ENCODE results near the gene ALDH3B2. TPM values are rescaled to one million over a fixed set of nuclear protein-coding genes. Genes with fewer than 3 reads are reported as not detected.
"Not testable (repeated sequence)": the region's sequence is repeated elsewhere in the genome, so short reads cannot be mapped to it uniquely, and the experiment has no call there.

ALDH3B2 gene
- total and polyA plus RNA-seq, 8 donors, result 0.89 to 23.5 TPM; not detected in 6

DNA sequence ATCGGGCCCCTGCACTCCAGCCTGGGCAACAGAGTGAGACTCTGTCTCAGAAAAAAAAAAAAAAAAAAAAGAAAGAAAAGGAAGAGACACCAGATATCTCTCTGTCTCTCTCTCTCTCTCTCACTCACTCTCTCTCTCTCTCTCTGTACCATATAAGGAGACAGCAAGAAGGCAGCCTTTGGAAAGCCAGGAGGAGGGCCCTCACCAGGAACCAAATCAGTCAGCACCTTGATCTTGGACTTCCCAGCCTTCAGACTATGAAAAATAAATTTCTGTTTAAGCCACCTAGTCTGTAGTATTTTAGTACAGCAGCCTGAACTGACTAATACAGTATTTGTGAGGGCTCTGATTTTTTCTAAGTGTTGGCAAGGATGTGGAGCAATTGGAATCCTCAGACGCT, 13.6 kb upstream of the ALDH3B2 start:
- H3K27ac ChIP-seq, result no peak overlapping the region
- no peaks in the 10 kb centered on the region for H3K36me3 ChIP-seq
- H3K27me3 ChIP-seq, result peaks cover 0 to 25% (median 0%) of the 10 kb centered on the region in 3 donors
- DNase-seq, result no peak
- 80 to 94% (median 88%) methylated on average over 2 of the region's 2 CpGs for WGBS, 5 donors
- intact Hi-C loops (cut with DNase I; ENCODE audit: low total_unique reads), result no loop called here
- no peak for TF ChIP-seq POLR2AphosphoS5 (IDR thresholded peaks at IDR 0.05)
- no peak for TF ChIP-seq EP300 (IDR thresholded peaks at IDR 0.05)
- TF ChIP-seq, protein P1, sequence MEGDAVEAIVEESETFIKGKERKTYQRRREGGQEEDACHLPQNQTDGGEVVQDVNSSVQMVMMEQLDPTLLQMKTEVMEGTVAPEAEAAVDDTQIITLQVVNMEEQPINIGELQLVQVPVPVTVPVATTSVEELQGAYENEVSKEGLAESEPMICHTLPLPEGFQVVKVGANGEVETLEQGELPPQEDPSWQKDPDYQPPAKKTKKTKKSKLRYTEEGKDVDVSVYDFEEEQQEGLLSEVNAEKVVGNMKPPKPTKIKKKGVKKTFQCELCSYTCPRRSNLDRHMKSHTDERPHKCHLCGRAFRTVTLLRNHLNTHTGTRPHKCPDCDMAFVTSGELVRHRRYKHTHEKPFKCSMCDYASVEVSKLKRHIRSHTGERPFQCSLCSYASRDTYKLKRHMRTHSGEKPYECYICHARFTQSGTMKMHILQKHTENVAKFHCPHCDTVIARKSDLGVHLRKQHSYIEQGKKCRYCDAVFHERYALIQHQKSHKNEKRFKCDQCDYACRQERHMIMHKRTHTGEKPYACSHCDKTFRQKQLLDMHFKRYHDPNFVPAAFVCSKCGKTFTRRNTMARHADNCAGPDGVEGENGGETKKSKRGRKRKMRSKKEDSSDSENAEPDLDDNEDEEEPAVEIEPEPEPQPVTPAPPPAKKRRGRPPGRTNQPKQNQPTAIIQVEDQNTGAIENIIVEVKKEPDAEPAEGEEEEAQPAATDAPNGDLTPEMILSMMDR (IDR thresholded peaks at IDR 0.05), result no peak
- TF ChIP-seq POLR2A (IDR thresholded peaks at IDR 0.05), result no peak
- no peaks in the 10 kb centered on the region for H3K4me1 ChIP-seq
- no peak overlapping the region for H3K4me3 ChIP-seq
- no peaks in the 10 kb centered on the region for H3K9me3 ChIP-seq

DNA sequence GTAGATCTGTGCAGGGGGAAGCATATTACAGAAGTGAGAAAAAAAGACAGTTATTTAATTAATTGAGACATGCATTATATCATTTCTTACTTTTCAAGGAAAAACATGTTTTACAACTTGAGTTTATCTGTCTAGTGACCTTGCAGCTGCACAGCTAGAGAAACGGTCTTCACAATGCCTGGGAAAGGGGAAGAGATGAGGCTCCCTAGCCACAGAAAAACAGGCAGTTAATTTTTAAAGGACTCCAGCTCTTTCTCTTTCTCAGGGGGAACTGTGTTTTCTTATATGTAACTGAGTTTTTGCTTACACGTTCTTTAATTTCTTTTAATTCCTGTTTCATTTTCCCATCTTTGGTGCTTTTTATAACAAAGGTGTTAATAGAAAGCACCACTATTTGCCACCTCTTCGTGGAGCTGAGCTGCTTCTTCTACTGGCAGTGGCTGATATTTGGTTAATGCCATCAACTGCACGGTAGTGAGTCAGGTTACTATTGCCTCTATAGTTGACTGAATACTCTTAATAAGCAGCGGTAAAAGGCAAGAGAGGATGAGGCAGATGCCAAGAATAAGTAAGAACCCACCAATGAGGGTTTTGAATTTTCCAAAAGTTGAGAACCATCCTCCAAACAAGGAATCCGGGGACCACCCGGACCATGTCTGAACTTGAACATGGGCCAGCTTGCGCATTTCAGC, 11.4 kb upstream of the ALDH3B2 start:
- H3K4me3 ChIP-seq; DNase-seq; H3K27ac ChIP-seq; H3K9me3 ChIP-seq; H3K36me3 ChIP-seq; intact Hi-C loops (cut with DNase I; ENCODE audit: low total_unique reads): not testable (repeated sequence)
- 43 to 58% (median 55%) methylated on average over 8 of the region's 8 CpGs for WGBS, 5 donors
- Histone ChIP-seq H3K4me1 (peaks cover 0 to 12% (median 7%) of the 10 kb centered on the region in 4 donors), H3K27me3 (peaks cover 0 to 25% (median 0%) of the 10 kb centered on the region in 3 donors)

DNA sequence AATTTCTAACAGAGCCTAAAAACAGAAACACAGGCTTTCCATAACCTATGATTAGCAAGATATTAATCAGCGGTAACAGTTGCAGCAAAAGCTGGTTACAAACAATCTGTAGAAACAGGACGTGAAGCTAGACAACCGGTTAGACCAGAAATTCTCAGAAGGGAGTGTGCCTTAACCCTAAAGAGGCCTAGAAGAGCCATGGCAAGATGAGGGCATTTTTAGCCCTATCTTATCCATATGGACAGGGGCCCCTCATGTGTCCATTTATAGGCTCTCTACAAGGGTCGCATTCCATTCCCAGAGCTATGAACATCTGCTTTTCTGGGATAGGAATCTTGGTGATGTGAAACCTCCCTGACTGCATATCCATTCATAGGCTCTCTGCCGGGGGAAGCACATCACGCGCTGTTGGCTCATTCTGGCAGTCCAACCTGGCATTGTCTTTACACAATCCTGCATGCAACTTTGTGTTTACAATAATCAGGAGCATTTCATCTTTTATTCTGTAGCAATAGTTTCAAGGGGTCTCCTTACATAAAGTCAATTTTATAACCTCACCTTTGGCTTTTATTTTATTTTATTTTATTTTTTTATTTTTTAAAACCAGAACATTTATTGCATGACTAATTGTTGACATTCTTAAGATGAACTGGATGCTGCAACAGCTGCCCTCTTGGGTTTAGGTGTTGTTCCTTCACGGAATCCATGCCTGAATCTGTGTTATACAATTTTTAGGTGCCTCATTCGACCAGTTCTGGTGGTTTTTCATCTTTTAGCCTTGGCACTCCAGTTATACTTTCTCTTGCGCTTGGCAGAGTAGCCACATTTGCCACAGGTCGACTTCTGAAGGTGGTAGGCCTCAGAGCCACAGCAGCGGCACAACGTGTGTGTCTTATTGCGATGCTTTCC, 8.0 kb upstream of the ALDH3B2 start:
- intact Hi-C loops (cut with DNase I; ENCODE audit: low total_unique reads); H3K36me3 ChIP-seq; H3K4me3 ChIP-seq; H3K27ac ChIP-seq; H3K9me3 ChIP-seq: not testable (repeated sequence)
- Histone ChIP-seq H3K27me3 (peaks cover 0 to 11% (median 0%) of the 10 kb centered on the region in 3 donors), H3K4me1 (peaks cover 0 to 12% (median 7%) of the 10 kb centered on the region in 4 donors)
- TF ChIP-seq POLR2AphosphoS5 (IDR thresholded peaks at IDR 0.05), result peak in 1 of 3 donors; percentile 28
- 57 to 69% (median 63%) methylated on average over 14 of the region's 14 CpGs for WGBS, 5 donors
- peak in 1 of 2 donors; percentile 30 for DNase-seq

DNA sequence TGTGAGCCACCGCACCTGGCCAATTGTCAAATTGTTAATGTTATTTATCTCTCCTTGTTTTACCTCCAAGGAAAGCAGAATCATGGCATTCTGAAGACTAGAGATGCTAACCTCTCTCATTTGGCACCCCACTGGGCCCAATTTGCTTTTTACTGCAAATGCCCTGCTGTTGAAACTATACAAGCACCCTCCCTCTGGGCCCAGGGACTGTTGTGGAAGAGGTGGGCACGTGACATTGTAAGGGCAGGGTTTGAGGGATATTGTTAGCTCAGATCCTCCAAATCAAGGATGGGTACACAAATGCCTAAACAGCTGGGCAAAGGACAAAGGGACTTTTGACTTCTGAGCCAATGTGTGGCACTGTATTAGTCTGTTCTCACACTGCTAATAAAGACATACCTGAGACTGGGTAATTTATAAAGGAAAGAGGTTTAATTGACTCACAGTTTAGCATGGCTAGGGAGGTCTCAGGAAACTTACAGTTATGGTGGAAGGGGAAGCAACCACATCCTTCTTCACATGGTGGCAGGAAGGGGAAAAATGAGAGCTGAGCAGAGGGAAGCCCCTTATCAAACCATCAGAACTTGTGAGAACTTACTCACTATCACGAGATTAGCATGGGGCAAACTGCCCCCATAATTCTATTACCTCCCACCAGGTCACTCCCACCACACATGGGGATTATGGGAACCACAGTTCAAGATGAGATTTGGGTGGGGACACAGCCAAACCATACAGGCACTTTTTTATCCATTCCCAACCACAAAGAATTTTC, 6.5 kb upstream of the ALDH3B2 start:
- Histone ChIP-seq H3K4me1 (peaks cover 0 to 12% (median 7%) of the 10 kb centered on the region in 4 donors), H3K9me3 (no peaks in the 10 kb centered on the region), H3K27ac (no peak overlapping the region), H3K36me3 (no peaks in the 10 kb centered on the region), H3K4me3 (no peak overlapping the region), H3K27me3 (no peaks in the 10 kb centered on the region)
- intact Hi-C loops (cut with DNase I; ENCODE audit: low total_unique reads), result no loop called here
- no peak for DNase-seq
- TF ChIP-seq POLR2AphosphoS5 (IDR thresholded peaks at IDR 0.05), result no peak
- TF ChIP-seq, protein P1 (IDR thresholded peaks at IDR 0.05), result no peak
- no peak for TF ChIP-seq POLR2A (IDR thresholded peaks at IDR 0.05)
- no peak for TF ChIP-seq EP300 (IDR thresholded peaks at IDR 0.05)
- WGBS, 5 donors, result 57 to 74% (median 65%) methylated on average over 3 of the region's 3 CpGs

Measured in stomach (tissue), 9 donors.